WERI-Rb-1 (cell line): Measurements from ENCODE around the gene C14orf180.

Experiments used
- DNase-seq: peaks from one replicate; pipeline ENCODE4 v3.0.0-alpha.2; 2020
- H3K27ac ChIP-seq: fragments of 250-450 bp; sonication (Bioruptor Pico); 2 replicates; pipeline ENCODE4 v1.5.1; 2020; ENCODE audit warnings: mild to moderate bottlenecking, moderate library complexity
- H3K27me3 ChIP-seq: fragments of 250-450 bp; sonication (Bioruptor Pico); 2 replicates; pipeline ENCODE4 v1.5.1; 2021; ENCODE audit warnings: mild to moderate bottlenecking, low read depth, moderate library complexity; ENCODE audit not compliant: insufficient read depth, severe bottlenecking
- H3K36me3 ChIP-seq: fragments of 250-450 bp; sonication (Bioruptor Pico); 2 replicates; pipeline ENCODE4 v1.5.1; 2020; ENCODE audit warnings: mild to moderate bottlenecking, moderate library complexity
- H3K4me3 ChIP-seq: 2 replicates; pipeline ENCODE4 v1.5.1; 2011; ENCODE audit warnings: low read depth, mild to moderate bottlenecking, control low read depth, low read length
- H3K9me3 ChIP-seq: fragments of 250-450 bp; sonication (Bioruptor Pico); 2 replicates; pipeline ENCODE4 v1.5.1; 2021; ENCODE audit warnings: mild to moderate bottlenecking, moderate library complexity; ENCODE audit not compliant: severe bottlenecking
- TF ChIP-seq, protein P1 (sequence below): IDR thresholded peaks from 2 replicates; pipeline ENCODE4 v1.5.1; 2011; ENCODE audit warnings: low read depth, mild to moderate bottlenecking, control low read depth, inconsistent platforms, low read length

C14orf180 gene

DNA sequence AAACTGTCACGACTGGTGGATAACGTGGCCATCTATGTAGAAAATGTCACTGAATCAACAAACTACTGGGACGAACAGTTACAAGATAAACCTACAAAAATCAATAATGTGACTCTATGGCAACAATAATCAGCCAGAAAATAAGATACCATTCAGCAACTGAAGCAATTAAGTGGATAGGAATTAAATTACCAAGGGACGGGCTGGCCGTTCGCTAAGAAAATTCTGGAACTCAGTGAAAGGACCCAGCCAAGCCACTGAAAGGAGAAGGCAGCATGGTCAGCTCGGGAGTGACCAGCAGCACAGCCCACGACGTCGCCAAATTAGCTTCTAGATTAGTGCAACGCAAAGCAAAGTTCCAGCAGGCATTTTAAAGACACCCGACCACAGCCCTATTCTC lies 58.6 kb downstream of the C14orf180 start:
- H3K36me3 ChIP-seq = no peaks in the 10 kb centered on the region
- no peak overlapping the region for H3K27ac ChIP-seq
- TF ChIP-seq, protein P1, sequence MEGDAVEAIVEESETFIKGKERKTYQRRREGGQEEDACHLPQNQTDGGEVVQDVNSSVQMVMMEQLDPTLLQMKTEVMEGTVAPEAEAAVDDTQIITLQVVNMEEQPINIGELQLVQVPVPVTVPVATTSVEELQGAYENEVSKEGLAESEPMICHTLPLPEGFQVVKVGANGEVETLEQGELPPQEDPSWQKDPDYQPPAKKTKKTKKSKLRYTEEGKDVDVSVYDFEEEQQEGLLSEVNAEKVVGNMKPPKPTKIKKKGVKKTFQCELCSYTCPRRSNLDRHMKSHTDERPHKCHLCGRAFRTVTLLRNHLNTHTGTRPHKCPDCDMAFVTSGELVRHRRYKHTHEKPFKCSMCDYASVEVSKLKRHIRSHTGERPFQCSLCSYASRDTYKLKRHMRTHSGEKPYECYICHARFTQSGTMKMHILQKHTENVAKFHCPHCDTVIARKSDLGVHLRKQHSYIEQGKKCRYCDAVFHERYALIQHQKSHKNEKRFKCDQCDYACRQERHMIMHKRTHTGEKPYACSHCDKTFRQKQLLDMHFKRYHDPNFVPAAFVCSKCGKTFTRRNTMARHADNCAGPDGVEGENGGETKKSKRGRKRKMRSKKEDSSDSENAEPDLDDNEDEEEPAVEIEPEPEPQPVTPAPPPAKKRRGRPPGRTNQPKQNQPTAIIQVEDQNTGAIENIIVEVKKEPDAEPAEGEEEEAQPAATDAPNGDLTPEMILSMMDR = no peak
- H3K27me3 ChIP-seq = no peaks in the 10 kb centered on the region
- no peak for DNase-seq
- H3K4me3 ChIP-seq = no peak overlapping the region
- H3K9me3 ChIP-seq = no peaks in the 10 kb centered on the region

- no peak for DNase-seq
- Histone ChIP-seq H3K9me3 (no peaks in the 10 kb centered on the region), H3K27me3 (no peaks in the 10 kb centered on the region), H3K4me3 (no peak overlapping the region), H3K27ac (no peak overlapping the region), H3K36me3 (no peaks in the 10 kb centered on the region)
- TF ChIP-seq, protein P1 = no peak
Measured at GRCh38 chr14:104638927-104639450, 59.4 kb downstream of the C14orf180 start.

DNA sequence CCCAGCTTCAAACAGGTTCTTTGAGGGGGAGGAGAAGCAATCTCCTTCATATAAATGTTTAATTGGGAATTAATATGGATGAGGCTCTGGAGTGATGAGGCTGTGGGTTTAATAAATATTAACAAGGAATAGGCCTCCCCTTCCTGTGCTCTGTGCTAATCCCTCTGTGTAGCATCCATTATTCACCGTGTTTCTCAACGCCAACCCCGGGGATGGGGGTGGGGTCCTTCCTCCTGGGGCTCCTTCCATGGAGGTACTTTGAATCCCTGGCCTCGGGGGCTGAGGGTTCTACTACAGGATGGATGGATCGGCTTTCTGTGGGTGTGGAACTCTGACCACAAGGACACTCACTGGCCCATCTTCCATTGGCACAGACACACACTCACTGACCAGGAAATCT lies 59.9 kb downstream of the C14orf180 start:
- H3K27ac ChIP-seq = no peak overlapping the region
- TF ChIP-seq, protein P1 = no peak
- no peak for DNase-seq
- no peak overlapping the region for H3K4me3 ChIP-seq
- H3K9me3 ChIP-seq = no peaks in the 10 kb centered on the region
- H3K36me3 ChIP-seq = no peaks in the 10 kb centered on the region
- no peaks in the 10 kb centered on the region for H3K27me3 ChIP-seq
